Daoy (cell line): Measurements from ENCODE around the gene FOCAD. TPM values are rescaled to one million over a fixed set of nuclear protein-coding genes. Genes with fewer than 3 reads are reported as not detected.

Experiments
- DNase-seq: peaks from one replicate; pipeline ENCODE4 v3.0.0-alpha.2; 2015; ENCODE audit warnings: low read depth
- total RNA-seq: library from RNA; depleted of rRNA; stranded (reverse); fragments of >200 nt; shearing (Covaris generic); gene quantifications from 2 replicates; pipeline ENCODE4 v1.2.3, GENCODE V29; 2014

The FOCAD gene
- total RNA-seq, 1 experiment from 2014 or later, result 11.3 TPM

DNA sequence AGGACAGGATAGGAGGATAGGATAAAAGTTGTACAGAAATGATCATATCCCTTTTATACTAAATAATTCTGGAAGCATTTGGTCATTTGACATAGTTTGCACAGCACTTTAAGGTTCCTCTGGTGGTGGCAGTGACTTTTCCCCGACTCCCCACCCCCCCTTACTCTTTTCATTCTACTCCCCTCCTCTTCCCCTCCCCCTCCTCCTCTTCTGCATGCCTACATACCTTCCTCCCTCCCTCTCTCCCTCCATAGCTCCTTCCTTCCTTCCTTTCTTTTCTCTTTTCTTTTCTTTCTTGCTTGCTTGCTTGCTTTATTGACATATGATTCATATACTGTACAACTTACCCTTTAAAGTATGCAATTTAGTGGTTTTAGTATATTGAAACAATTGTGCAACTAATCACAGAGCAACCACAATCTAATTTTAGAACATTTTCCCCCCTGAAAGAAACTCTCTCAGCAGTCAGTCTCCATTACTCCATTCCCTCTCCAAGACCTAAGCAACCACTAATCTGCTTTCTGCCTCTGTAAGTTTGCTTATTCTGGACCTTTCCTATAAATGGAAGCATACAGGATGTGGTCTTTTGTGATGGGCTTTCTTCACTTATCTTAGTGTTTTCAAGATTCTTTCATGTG is 188.4 kb downstream of the FOCAD start:
- DNase-seq, result peak; percentile 9

GRCh38 chr9:20873240-20873865 is 189.3 kb downstream of the FOCAD start:
- DNase-seq, result peak; percentile 20

- DNase-seq, result no peak
Observed at GRCh38 chr9:20880271-20880670, 196.2 kb downstream of the FOCAD start.

DNA sequence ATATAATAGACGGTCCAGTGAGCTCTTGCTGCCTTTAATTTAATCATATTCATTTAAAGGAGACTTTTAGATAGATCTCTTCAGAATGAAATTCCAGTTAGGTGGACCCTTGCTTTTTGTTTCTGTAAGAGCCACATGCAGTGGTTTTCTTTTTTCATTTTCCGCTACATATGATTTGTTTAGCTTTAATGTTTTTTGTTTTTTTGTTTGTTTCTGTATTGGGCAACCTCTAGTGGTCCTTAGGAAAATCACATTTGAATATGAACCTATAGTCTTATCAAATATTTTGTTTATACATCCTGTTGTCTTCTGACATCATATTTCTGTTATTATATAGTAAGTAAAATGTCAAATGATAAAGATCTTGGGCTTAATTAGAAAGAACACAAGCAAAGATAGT is 196.6 kb downstream of the FOCAD start:
- DNase-seq, result no peak

- DNase-seq, result peak; percentile 4
Observed at GRCh38 chr9:20884985-20885593, 201.0 kb downstream of the FOCAD start.

GRCh38 chr9:20898885-20899554 is 215.0 kb downstream of the FOCAD start:
- no peak for DNase-seq

DNA sequence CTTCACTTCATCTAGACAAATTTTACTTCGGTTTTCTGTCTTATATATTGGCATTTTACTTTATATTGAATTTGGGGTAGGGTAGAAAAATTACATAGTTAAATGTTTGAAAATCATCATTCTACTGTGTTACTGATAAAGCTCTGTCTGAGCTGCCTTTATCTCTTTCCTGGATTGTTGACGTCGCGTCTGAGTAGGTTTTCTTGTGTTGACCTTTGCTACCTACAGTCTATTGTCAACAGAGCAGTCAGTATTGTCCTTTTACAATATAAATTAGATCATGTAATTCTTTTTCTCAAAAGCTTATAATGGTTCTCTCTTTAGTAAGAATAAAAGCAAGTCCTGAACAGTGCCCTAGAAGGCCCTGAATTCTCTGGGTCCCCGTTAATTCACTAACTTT is 219.2 kb downstream of the FOCAD start:
- DNase-seq, result no peak

- no peak for DNase-seq
Observed at GRCh38 chr9:20904995-20905394, 220.9 kb downstream of the FOCAD start.

DNA sequence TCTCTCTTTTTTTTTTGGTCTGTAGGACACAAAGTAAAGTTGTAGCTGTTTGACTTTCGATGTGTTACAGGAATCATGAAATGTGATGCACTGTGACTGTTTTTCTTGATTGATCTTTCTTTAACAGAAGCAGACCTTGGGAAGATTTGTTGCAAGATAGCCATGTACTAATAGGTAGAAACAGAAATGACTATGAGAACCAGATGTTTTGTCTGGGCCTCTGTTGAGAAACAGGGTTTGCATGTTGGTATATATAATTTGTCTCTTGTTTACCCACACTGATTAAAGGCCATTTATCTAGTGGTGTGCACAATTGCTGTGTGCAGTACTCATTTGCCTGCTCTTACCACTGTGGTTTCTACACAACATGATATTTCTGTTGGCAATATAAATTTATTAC is 222.3 kb downstream of the FOCAD start:
- DNase-seq, result no peak

- no peak for DNase-seq
Observed at GRCh38 chr9:20908461-20908860, 224.4 kb downstream of the FOCAD start.

- DNase-seq, result no peak
Observed at GRCh38 chr9:20914556-20914955, 230.5 kb downstream of the FOCAD start.

- DNase-seq, result no peak
Observed at GRCh38 chr9:20921362-20921761, 237.3 kb downstream of the FOCAD start.

DNA sequence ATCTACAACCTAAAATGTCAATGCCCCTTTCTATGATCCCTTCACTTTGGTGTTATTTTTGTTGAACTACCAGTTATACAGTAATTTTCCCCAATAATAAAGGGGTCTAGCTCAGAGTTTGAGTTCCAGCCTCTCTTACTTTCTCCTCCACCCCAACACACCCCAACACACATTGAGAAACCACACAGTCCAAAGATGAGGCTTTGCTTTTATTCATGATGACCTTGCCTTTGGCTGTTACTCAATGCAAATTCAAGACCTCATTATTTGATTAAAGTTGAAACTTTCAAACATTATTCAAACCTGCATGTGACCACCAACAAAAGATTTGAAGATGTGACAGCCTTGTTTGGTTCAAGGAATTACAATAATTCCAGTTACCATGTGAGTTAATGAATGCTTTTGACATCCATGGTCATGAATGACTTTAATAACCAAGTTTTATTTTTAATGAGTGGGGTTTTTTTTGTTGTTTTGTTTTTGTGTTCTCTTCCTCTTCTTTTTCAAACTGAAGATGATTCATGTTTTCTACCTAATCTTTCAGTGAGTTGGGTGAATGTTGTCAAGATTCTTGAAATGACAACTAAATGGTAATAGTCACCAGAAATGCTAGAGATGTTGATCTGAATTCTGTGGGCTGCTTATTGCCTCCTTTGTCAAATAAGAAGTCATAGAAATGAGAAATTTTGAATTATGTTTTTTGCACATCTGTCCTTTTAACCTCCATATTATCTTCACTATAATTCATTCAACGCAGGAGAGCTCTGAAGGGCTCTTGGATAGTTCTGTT is 241.4 kb downstream of the FOCAD start:
- no peak for DNase-seq

DNA sequence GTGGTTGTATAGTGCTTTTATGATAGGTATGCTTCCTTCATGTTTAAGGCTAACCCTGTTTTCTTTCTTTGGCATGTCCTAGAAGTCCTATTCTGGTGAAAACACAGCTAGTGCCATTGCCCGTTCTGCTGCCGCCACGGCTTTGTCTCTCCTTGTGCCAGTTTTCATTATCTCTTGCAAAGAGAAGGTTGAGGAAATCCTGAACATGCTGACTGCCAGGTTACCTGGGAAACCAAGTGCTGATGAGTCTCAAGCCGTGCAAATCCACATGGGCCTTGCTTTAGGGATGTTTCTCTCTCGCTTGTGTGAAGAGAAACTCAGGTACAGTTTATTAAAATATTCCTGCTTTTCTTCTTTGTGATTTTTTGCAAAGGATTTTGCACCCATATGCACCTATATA is 245.2 kb downstream of the FOCAD start:
- no peak for DNase-seq

DNA sequence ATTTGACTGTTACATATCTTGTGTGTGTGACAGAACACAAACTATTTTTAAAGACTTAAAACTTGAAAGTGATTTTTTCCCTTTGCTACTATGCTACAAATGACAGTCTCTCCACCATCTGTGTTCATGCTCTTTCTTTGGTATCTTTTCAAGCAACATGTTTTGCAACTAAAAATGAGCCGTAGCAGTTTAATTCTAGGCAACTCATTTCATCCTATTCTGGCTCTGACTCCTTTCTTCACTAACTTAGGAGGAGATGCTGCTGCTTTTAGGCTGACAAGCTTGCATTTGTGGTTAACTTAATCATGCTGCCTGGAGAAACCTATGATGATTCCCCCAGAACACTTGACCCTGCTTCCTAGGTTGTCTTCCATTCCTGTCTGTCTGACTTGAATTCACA is 246.8 kb downstream of the FOCAD start:
- no peak for DNase-seq

DNA sequence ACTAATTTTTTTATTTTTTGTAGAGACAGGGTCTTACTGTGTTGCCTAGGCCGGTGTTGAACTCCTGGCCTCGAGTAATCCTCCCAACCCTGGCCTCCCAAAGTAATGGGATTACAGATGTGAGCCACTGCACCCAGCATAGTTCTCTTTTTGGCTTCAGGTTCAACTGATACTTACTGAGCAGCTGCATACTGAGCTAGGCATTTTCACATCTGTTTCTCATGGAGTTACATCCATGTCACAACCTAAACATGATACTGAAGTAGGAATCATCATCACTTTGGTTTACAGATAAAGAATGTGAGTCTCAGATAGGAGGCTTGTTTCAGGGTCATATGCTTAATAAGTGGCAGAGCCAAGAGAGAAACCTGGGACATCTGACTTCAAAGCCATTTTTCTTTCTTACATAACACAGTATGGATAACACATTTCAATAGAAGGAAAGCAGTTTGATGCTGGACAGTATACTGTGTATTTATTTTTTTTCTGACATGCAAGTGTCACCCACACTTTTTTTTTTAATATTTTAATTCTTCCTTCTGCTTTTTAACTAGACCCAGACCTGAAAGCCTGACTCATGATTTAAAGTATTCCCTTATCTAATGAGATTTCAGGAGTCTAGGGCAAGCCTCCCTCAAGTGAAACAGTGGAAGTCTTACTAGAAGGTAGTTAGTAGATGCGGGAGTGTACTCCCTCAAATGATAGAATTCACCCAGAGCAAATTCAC is 256.6 kb downstream of the FOCAD start:
- no peak for DNase-seq

DNA sequence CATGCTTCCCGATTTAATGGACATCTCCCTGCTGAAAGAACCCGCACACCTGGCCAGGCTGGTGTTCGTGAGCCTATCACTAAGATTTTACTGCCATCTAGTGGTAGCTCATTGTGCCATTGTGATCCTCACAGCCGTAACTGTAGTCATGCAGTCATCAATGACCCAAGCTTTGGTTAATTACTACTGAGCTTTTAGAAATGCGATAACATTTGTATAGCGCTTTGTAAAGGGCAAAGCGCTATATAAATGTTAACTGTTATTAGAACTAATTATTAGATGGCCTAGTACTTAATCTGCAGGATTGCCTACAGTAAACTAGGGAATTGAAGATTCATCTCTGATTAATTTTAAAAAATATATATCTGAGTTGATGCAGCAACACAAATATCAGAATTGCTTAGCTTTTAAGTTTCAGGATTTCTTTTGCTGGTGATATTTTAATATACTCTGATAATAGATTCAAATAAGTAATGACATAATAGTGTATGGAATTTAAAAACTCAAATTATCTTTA is 257.2 kb downstream of the FOCAD start:
- no peak for DNase-seq

DNA sequence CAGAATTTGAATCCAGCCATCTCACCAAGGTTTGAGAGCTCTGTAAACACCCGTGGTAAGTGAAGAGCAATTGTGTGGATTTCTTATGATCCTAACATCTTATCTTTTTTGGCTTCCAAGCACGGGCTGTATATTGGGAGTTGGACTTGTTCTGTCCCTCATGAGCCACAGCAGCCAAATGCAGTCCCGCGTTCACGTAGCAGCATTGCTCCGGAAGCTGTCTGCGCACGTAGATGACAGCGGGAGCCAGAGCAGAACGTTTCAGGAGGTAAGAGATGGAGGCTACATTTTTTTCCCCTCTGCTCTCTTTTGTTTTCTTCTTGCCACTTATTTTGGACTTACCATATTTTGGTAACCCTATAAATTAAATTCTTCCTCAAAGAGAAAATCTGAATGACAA is 260.4 kb downstream of the FOCAD start:
- no peak for DNase-seq

- no peak for DNase-seq
Observed at GRCh38 chr9:20945269-20945668, 261.2 kb downstream of the FOCAD start.

- DNase-seq, result no peak
Observed at GRCh38 chr9:20945856-20946255, 261.8 kb downstream of the FOCAD start.

DNA sequence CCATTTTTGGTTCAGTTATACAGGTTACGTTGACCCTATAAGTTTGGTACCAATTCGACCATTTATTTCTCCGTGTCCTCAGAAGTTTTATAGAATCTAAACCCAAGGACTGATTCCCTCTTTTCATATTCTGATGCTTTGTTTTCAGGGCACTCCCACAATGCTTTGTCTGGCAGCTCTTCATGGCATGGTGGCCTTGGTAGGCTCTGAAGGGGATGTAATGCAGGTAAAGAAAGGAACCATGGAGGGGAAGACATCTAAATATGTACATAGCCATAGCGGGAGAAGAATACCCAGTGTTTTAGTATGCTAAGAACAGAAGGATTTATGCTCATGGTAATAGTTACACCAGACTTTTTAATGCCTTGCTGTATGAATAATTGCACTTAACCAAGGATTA is 264.6 kb downstream of the FOCAD start:
- DNase-seq, result no peak
